NCI-H2171 (cell line): ENCODE measurements around the gene BRMS1L.
"Not testable (repeated sequence)": the region's sequence is repeated elsewhere in the genome, so short reads cannot be mapped to it uniquely, and the experiment has no call there.

Experiments
- DNase-seq: peaks from one replicate; lab custom pipeline; 2025; lab: John Stamatoyannopoulos, UW

BRMS1L gene

GRCh38 chr14:35821564-35822411 is 4.3 kb upstream of the BRMS1L start:
- DNase-seq, result peak; percentile 21

GRCh38 chr14:35822501-35822900 is 3.6 kb upstream of the BRMS1L start:
- no peak for DNase-seq

GRCh38 chr14:35824446-35825165 is 1.5 kb upstream of the BRMS1L start:
- DNase-seq, result not testable (repeated sequence)

GRCh38 chr14:35825968-35826217 is 245 bp upstream of the BRMS1L start:
- DNase-seq, result no peak

GRCh38 chr14:35826952-35827416 is 846 bp downstream of the BRMS1L start:
- no peak for DNase-seq

GRCh38 chr14:35827678-35828472 is 1.7 kb downstream of the BRMS1L start:
- DNase-seq, result no peak

- DNase-seq, result no peak
These were observed 3.3 kb downstream of the BRMS1L start for GRCh38 chr14:35829449-35829848.

- DNase-seq, result no peak
These were observed 9.3 kb downstream of the BRMS1L start for GRCh38 chr14:35835208-35835982.

GRCh38 chr14:35841704-35842103 is 15.6 kb downstream of the BRMS1L start:
- not testable (repeated sequence) for DNase-seq

GRCh38 chr14:35842245-35842644 is 16.1 kb downstream of the BRMS1L start:
- DNase-seq, result not testable (repeated sequence)

- DNase-seq, result no peak
These were observed 18.4 kb downstream of the BRMS1L start for GRCh38 chr14:35844494-35844893.

- DNase-seq, result no peak
These were observed 21.5 kb downstream of the BRMS1L start for GRCh38 chr14:35847636-35848035.

- no peak for DNase-seq
These were observed 23.0 kb downstream of the BRMS1L start for GRCh38 chr14:35849122-35849521.

GRCh38 chr14:35851823-35852222 is 25.7 kb downstream of the BRMS1L start:
- DNase-seq, result no peak

GRCh38 chr14:35853225-35853624 is 27.1 kb downstream of the BRMS1L start:
- no peak for DNase-seq

- no peak for DNase-seq
These were observed 28.6 kb downstream of the BRMS1L start for GRCh38 chr14:35854696-35855270.

- DNase-seq, result peak; percentile 59
These were observed 29.8 kb downstream of the BRMS1L start for GRCh38 chr14:35855876-35856481.

GRCh38 chr14:35858521-35859209 is 32.5 kb downstream of the BRMS1L start:
- no peak for DNase-seq

GRCh38 chr14:35861204-35861868 is 35.2 kb downstream of the BRMS1L start:
- DNase-seq, result no peak
